Mesendoderm (in vitro differentiated cells): ENCODE measurements around the gene DMXL2. TPM values are rescaled to one million over a fixed set of nuclear protein-coding genes. Genes with fewer than 3 reads are reported as not detected.
A peak's percentile ranks its signal among the peaks of the same experiment; 100 is the strongest.

Experiments
- DNase-seq: peaks from one replicate; pipeline ENCODE4 v3.0.0; 2013
- H2AK5ac ChIP-seq: 2 replicates; pipeline ENCODE4 v1.6.1; 2013; ENCODE audit warnings: low read length, inconsistent platforms
- H2BK120ac ChIP-seq: 2 replicates; pipeline ENCODE4 v1.6.1; 2013; ENCODE audit warnings: low read depth, mild to moderate bottlenecking, low read length, moderate library complexity, mixed read lengths
- H2BK15ac ChIP-seq: replicated peaks from 2 replicates; pipeline ENCODE4 v1.6.1; 2013; ENCODE audit warnings: low read depth, mild to moderate bottlenecking, moderate library complexity
- H2BK5ac ChIP-seq: 2 replicates; pipeline ENCODE4 v1.6.1; 2013; ENCODE audit warnings: low read length, inconsistent platforms
- H3K18ac ChIP-seq: 2 replicates; pipeline ENCODE4 v1.6.1; 2013; ENCODE audit warnings: mild to moderate bottlenecking, low read length, mixed read lengths
- H3K23ac ChIP-seq: one replicate; pipeline ENCODE4 v1.6.1; 2013; ENCODE audit warnings: low read length
- H3K27ac ChIP-seq: 2 replicates; pipeline ENCODE4 v1.5.1; 2013; ENCODE audit warnings: low read depth, mild to moderate bottlenecking, inconsistent platforms, low read length, moderate library complexity
- H3K27me3 ChIP-seq: 2 replicates; pipeline ENCODE4 v1.6.1; 2013; ENCODE audit warnings: low read length, control low read depth, mild to moderate bottlenecking, inconsistent platforms; ENCODE audit not compliant: insufficient read depth, poor library complexity
- H3K36me3 ChIP-seq: 2 replicates; pipeline ENCODE4 v1.6.1; 2013; ENCODE audit warnings: low read length, inconsistent platforms; ENCODE audit not compliant: control insufficient read depth, insufficient read depth
- H3K4ac ChIP-seq: one replicate; pipeline ENCODE4 v1.6.1; 2013; ENCODE audit warnings: low read depth, mild to moderate bottlenecking, low read length, moderate library complexity
- H3K4me1 ChIP-seq: 2 replicates; pipeline ENCODE4 v1.6.1; 2013; ENCODE audit warnings: low read depth, low read length, inconsistent platforms; ENCODE audit not compliant: control insufficient read depth
- H3K4me2 ChIP-seq: 2 replicates; pipeline ENCODE4 v1.6.1; 2013; ENCODE audit warnings: low read length
- H3K4me3 ChIP-seq: 2 replicates; pipeline ENCODE4 v1.5.1; 2013; ENCODE audit warnings: mild to moderate bottlenecking, low read length
- H3K56ac ChIP-seq: one replicate; pipeline ENCODE4 v1.6.1; 2013; ENCODE audit warnings: low read length
- H3K79me1 ChIP-seq: 2 replicates; pipeline ENCODE4 v1.6.1; 2013; ENCODE audit warnings: low read length, inconsistent platforms
- H3K79me2 ChIP-seq: 2 replicates; pipeline ENCODE4 v1.6.1; 2013; ENCODE audit warnings: mild to moderate bottlenecking, low read length; ENCODE audit not compliant: control insufficient read depth, insufficient read depth
- H3K9ac ChIP-seq: 2 replicates; pipeline ENCODE4 v1.6.1; 2013; ENCODE audit warnings: low read length, inconsistent platforms
- H4K5ac ChIP-seq: one replicate; pipeline ENCODE4 v1.6.1; 2013; ENCODE audit warnings: low read length
- H4K8ac ChIP-seq: one replicate; pipeline ENCODE4 v1.6.1; 2013; ENCODE audit warnings: low read depth, mild to moderate bottlenecking, control low read depth, low read length, moderate library complexity
- WGBS: extraction: QIAGEN DNeasy Blood & Tissue Kit; methylation state at CpG from one replicate; pipeline ENCODE4 v1.1.7; 2013; ENCODE audit warnings: low lambda C conversion rate, missing lambda C conversion rate; ENCODE audit not compliant: insufficient coverage; ENCODE audit errors: extremely low coverage; 5-methylcytosine and 5-hydroxymethylcytosine counted together
- polyA plus RNA-seq, 2 experiments: library from polyadenylated mRNA; stranded (reverse); fragments of 200-250 nt; gene quantifications; one replicate each; pipeline ENCODE4 v1.2.3, GENCODE V29; 2013

The DMXL2 gene, protein sequence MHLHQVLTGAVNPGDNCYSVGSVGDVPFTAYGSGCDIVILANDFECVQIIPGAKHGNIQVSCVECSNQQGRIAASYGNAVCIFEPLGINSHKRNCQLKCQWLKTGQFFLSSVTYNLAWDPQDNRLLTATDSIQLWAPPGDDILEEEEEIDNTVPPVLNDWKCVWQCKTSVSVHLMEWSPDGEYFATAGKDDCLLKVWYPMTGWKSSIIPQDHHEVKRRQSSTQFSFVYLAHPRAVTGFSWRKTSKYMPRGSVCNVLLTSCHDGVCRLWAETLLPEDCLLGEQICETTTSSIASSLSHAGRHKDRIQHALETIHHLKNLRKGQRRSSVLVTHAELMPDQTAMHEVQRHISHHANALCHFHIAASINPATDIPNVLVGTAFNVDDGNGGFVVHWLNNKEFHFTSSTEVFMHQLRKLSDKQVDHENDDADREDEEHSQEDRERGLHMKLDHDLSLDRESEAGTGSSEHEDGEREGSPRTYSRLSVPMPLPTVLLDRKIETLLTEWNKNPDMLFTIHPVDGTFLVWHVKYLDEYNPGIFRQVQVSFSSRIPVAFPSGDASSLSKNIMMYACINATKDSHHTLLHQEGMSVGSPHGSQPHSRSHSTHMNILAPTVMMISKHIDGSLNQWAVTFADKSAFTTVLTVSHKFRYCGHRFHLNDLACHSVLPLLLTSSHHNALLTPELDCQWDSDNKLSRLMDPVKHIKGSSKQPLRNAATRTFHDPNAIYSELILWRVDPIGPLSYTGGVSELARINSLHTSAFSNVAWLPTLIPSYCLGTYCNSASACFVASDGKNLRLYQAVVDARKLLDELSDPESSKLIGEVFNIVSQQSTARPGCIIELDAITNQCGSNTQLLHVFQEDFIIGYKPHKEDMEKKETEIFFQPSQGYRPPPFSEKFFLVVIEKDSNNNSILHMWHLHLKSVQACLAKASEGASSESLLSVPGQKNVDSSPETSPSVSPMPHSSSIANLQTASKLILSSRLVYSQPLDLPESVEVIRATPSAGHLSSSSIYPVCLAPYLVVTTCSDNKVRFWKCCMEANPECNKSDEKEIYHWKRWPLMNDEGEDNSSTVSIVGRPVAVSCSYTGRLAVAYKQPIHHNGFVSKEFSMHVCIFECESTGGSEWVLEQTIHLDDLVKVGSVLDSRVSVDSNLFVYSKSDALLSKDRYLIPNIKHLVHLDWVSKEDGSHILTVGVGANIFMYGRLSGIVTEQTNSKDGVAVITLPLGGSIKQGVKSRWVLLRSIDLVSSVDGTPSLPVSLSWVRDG (N-terminal part only)
- 2.3 TPM for polyA plus RNA-seq (2013, experiment 1 of 2)
- polyA plus RNA-seq (2013, experiment 2 of 2): 2.7 TPM

DNA sequence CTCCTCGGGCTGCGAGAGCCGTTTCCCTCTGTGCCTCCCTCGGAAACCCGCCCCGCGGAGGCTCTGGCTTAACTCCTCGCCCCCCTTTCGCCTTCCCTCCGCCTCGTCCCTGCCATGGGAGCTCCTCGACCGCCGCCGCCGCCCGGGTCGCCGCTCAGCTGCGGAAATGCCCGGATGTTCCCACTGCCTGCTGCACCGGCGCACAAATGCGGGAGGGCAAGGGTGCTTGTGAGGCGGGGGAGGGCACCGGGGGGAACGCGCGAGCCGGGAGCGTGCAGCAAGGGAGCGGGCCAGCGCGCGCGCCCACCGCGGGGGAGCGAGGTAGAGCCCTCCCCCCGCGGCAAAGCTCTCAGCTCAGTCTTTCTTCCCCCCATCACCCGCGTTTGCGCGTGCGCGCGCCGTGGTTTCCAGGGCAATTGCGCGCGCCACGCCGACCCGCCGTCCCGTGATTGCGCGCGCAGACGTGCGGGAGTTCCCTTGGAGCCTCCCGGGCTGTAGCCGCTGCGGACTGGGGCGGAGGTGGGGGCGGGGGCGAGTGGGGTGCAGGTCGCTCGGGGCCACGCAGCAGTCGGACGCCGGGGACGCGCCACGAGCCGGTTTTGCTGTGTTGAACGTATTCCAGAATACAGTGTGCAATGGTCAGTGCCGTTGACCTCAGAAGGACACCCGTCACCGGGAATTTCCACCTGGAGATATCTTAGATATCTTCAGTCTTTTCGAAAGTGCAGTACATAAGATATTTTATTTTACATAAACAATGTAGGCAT is at the start of gene DMXL2:
Gene DMXL2, minus strand, starts transcription at position 168 of the 767 bp plus-strand sequence. CDS start 226 bp downstream, outside the sequence.
- no peak within 1 kb of the TSS for H4K5ac ChIP-seq
- H4K8ac ChIP-seq: no peak within 1 kb of the TSS
- H3K36me3 ChIP-seq: no peaks in the 10 kb centered on the region
- H3K27ac ChIP-seq: peak within 1 kb of the TSS; percentile 28
- peak within 1 kb of the TSS; percentile 54 for H3K4me3 ChIP-seq
- peak within 1 kb of the TSS; percentile 47 for H3K4me2 ChIP-seq
- peak within 1 kb of the TSS; percentile 90 for H3K56ac ChIP-seq
- H2BK5ac ChIP-seq: no peak within 1 kb of the TSS
- H3K79me2 ChIP-seq: no peaks in the 10 kb centered on the region
- peak within 1 kb of the TSS; percentile 35 for H3K18ac ChIP-seq
- H3K9ac ChIP-seq: peak within 1 kb of the TSS; percentile 76
- H3K4me1 ChIP-seq: no peaks in the 10 kb centered on the region
- no peaks in the 10 kb centered on the region for H3K79me1 ChIP-seq
- H2AK5ac ChIP-seq: no peak within 1 kb of the TSS
- DNase-seq: peak; percentile 93
- H3K4ac ChIP-seq: no peak within 1 kb of the TSS
- no peak within 1 kb of the TSS for H3K23ac ChIP-seq
- WGBS: no CpG with 5 or more reads among the region's 83 CpGs
- H2BK120ac ChIP-seq: no peak within 1 kb of the TSS
- no peak within 1 kb of the TSS for H2BK15ac ChIP-seq
- H3K27me3 ChIP-seq: no peaks in the 10 kb centered on the region

DNA sequence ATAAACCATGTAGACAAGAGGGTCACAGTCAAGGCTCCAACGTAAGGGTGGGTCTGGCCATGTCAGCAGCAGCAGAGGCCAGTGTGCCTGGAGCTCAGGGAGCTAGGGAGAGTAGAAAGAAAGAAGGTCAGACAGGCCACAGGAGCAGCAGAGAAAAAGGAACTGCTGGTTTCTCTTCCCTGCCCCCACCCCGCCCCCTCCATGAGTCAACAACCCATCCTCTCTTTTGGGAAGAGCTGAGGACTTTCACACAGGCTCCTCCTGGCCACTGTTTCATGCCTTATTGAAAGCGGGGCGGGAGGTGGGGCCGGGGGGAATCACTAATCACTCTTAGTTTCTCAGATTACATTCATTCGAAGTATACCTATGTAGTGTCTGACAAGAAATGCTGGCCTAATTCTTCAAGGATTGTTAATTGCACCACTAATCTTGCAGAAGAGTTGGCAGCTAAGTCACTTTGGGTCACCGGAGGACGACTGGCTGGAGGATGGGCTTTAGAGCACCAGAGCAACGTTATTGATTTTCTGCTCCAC is 49.6 kb upstream of the DMXL2 start:
- H3K4me1 ChIP-seq: no peaks in the 10 kb centered on the region
- no peaks in the 10 kb centered on the region for H3K79me2 ChIP-seq
- no peak overlapping the region for H4K8ac ChIP-seq
- DNase-seq: peak; percentile 50
- WGBS: no CpG with 5 or more reads among the region's 9 CpGs
- no peak overlapping the region for H3K27ac ChIP-seq
- H4K5ac ChIP-seq: no peak overlapping the region
- H3K56ac ChIP-seq: peak overlapping the region; percentile 31
- H3K36me3 ChIP-seq: no peaks in the 10 kb centered on the region
- H3K23ac ChIP-seq: no peak overlapping the region
- no peak overlapping the region for H3K4me3 ChIP-seq
- no peaks in the 10 kb centered on the region for H3K27me3 ChIP-seq
- no peak overlapping the region for H2BK15ac ChIP-seq
- H3K4me2 ChIP-seq: no peak overlapping the region
- H2BK5ac ChIP-seq: no peak overlapping the region
- no peak overlapping the region for H2AK5ac ChIP-seq
- H3K4ac ChIP-seq: no peak overlapping the region
- H2BK120ac ChIP-seq: no peak overlapping the region
- H3K79me1 ChIP-seq: no peaks in the 10 kb centered on the region
- no peak overlapping the region for H3K18ac ChIP-seq
- H3K9ac ChIP-seq: no peak overlapping the region

DNA sequence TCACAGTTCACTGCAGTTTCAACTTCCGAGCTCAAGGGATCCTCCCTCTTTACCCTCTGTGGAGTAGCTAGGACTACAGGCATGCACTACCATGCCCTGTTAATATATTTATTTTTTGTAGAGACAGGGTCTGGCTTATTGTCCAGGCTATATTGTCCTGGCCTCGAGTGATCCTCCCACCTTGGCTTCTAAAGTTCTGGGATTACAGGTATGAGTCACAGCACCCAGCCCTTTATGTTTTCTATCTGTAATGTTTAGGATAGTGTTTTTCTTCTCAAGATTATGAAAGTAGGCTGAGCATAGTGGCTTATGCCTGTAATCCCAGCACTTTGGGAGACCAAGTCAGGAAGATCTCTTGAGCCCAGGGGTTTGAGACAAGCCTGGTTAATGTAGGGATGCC is 46.8 kb upstream of the DMXL2 start:
- Histone ChIP-seq H2BK5ac (no peak overlapping the region), H3K4me3 (no peak overlapping the region), H3K23ac (no peak overlapping the region), H2BK15ac (no peak overlapping the region), H3K4ac (no peak overlapping the region), H3K56ac (no peak overlapping the region), H3K4me1 (no peaks in the 10 kb centered on the region), H3K79me2 (no peaks in the 10 kb centered on the region), H3K79me1 (no peaks in the 10 kb centered on the region), H3K9ac (no peak overlapping the region), H3K18ac (no peak overlapping the region), H3K4me2 (no peak overlapping the region), H3K27me3 (no peaks in the 10 kb centered on the region), H3K36me3 (no peaks in the 10 kb centered on the region), H3K27ac (no peak overlapping the region), H2AK5ac (no peak overlapping the region), H4K5ac (no peak overlapping the region), H2BK120ac (no peak overlapping the region), H4K8ac (no peak overlapping the region)
- WGBS: no CpG with 5 or more reads among the region's 2 CpGs
- no peak for DNase-seq

DNA sequence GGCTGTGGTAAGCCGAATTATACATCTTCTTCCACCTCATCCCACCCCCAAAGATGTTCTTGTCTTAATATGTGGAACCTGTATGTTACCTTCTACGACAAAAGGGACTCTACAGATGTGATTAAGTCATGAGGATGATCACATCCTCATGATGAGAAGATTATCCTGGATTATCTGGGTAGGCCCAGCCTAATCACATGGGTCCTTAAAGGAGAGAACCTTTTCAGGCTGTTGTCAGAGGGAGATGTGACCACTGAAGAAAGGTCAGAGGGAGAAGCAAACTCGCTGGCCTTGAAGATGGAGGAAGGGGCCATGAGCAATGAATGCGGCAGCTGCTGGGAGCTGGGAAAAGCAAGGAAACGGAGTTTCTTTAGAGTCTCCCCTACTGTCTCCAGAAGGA is 45.9 kb upstream of the DMXL2 start:
- no CpG with 5 or more reads among the region's 5 CpGs for WGBS
- no peak overlapping the region for H3K4ac ChIP-seq

DNA sequence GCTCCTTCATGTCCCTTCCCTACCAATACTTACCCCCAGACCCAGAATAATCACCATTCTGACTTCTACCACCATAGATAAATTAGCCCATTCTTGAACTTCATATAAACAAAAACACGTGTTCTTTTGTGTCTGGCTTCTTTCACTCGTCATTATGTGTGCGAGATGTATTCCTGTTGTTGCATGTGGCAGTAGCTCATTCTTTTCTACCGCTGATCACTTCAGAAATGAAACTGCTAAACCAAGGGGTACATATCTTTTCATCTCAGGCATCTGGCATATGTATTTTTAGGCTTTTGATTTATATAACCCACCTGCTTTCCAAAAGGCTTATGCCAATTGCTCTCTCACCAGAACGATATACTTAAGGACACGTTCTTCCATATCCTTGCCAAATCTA is 44.9 kb upstream of the DMXL2 start:
- Histone ChIP-seq H3K23ac (no peak overlapping the region), H3K4me1 (no peaks in the 10 kb centered on the region), H3K18ac (no peak overlapping the region), H4K8ac (no peak overlapping the region), H3K79me1 (no peaks in the 10 kb centered on the region), H2BK120ac (no peak overlapping the region), H3K27ac (no peak overlapping the region), H3K27me3 (no peaks in the 10 kb centered on the region), H3K4me3 (no peak overlapping the region), H2BK15ac (no peak overlapping the region), H3K4me2 (no peak overlapping the region), H2AK5ac (no peak overlapping the region), H3K4ac (no peak overlapping the region), H2BK5ac (no peak overlapping the region), H3K9ac (no peak overlapping the region), H3K36me3 (no peaks in the 10 kb centered on the region), H3K56ac (no peak overlapping the region), H3K79me2 (no peaks in the 10 kb centered on the region), H4K5ac (no peak overlapping the region)
- DNase-seq: no peak
- no CpG with 5 or more reads among the region's 6 CpGs for WGBS

More for the DNA sequence above, 45.9 kb upstream of the DMXL2 start:
- Histone ChIP-seq H2AK5ac (no peak overlapping the region), H3K79me1 (no peaks in the 10 kb centered on the region), H3K4me1 (no peaks in the 10 kb centered on the region), H3K18ac (no peak overlapping the region), H2BK5ac (no peak overlapping the region), H2BK120ac (no peak overlapping the region), H4K8ac (no peak overlapping the region), H3K4me2 (no peak overlapping the region), H3K27me3 (no peaks in the 10 kb centered on the region), H3K27ac (no peak overlapping the region), H3K56ac (no peak overlapping the region), H3K79me2 (no peaks in the 10 kb centered on the region), H4K5ac (no peak overlapping the region), H3K23ac (no peak overlapping the region), H2BK15ac (no peak overlapping the region), H3K4me3 (no peak overlapping the region), H3K36me3 (no peaks in the 10 kb centered on the region), H3K9ac (no peak overlapping the region)
- DNase-seq: no peak
